K562 (cell line): ENCODE results near the gene PHACTR3. TPM values are rescaled to one million over a fixed set of nuclear protein-coding genes. Genes with fewer than 3 reads are reported as not detected.

Experiments used
- ATAC-seq: fragments of 200-7000 bp; cut with Tn5 transposase; 3 replicates; pipeline ENCODE4 v1.9.1; 2020; ENCODE audit warnings: moderate library complexity
- BruUV-seq: library from RNA; stranded (reverse); fragments of 400-500 nt; replicated peaks from 2 replicates; lab custom pipeline; 2021; lab: Mats Ljungman, UMichigan
- CTCF ChIA-PET: fragments of 300-600 bp; formaldehyde crosslinking; extraction: SDS; loops from one replicate; lab custom pipeline; 2021; ENCODE audit warnings: low intra/inter-chr PET ratio; lab: Yijun Ruan, JAX
- POLR2A ChIA-PET: fragments of 300-600, 350-650 bp; sonication (Branson Sonifier 250); formaldehyde crosslinking; extraction: SDS; loops from one replicate; lab custom pipeline; 2021; ENCODE audit warnings: antibody characterized with exemption, inconsistent platforms; lab: Yijun Ruan, JAX
- DNase-seq, 4 experiments: peaks; one replicate each; pipeline versions ENCODE4 v3.0.0 to v3.0.0-alpha.2; 2011 to 2018; ENCODE audit warnings: low spot score in 3 of 4, mixed read lengths in 3 of 4; ENCODE audit errors: extremely low read depth in 1 of 4
- FAIRE-seq: peaks from 2 replicates; lab custom pipeline; 2011; peaks lifted over from hg19 to GRCh38; lab: Jason Lieb, UNC
- H2AFZ ChIP-seq: 2 replicates; pipeline ENCODE4 v1.6.0; 2011; ENCODE audit warnings: low read depth, low read length, control low read depth, inconsistent platforms
- H3K27ac ChIP-seq: fragments of 200-600 bp; 3 replicates; pipeline ENCODE4 v1.8.0; 2011; ENCODE audit warnings: low read depth, mild to moderate bottlenecking, control low read depth, inconsistent platforms, low read length, moderate library complexity, mixed read lengths; ENCODE audit errors: extremely low read depth
- H3K27me3 ChIP-seq, 2 experiments: fragments of 300-600 bp in 1 of 2; 2 replicates in 1 of 2; 3 replicates in 1 of 2; pipeline versions ENCODE4 v1.6.0 to v1.8.0; 2011; ENCODE audit warnings: inconsistent platforms in 2 of 2, low read length in 2 of 2, mild to moderate bottlenecking in 1 of 2, mixed read lengths in 1 of 2, moderate library complexity in 1 of 2; ENCODE audit not compliant: control insufficient read depth in 2 of 2, insufficient read depth in 2 of 2
- H3K36me3 ChIP-seq: fragments of 300-600 bp; 3 replicates; pipeline ENCODE4 v1.8.0; 2011; ENCODE audit warnings: mild to moderate bottlenecking, low read length, inconsistent platforms; ENCODE audit not compliant: control insufficient read depth, insufficient read depth
- H3K4me1 ChIP-seq, 2 experiments: fragments of 200-600 bp in 1 of 2; replicated peaks in 1 of 2; 2 replicates in 1 of 2; 3 replicates in 1 of 2; pipeline versions ENCODE4 v1.5.1 to v1.8.0; 2011; ENCODE audit warnings: inconsistent platforms in 2 of 2, low read length in 2 of 2, mild to moderate bottlenecking in 1 of 2, mixed read lengths in 1 of 2, moderate library complexity in 1 of 2; ENCODE audit not compliant: control insufficient read depth in 2 of 2, insufficient read depth in 2 of 2
- H3K4me2 ChIP-seq: 2 replicates; pipeline ENCODE4 v1.6.1; 2011; ENCODE audit warnings: low read length, control low read depth, inconsistent platforms, mixed read lengths; ENCODE audit not compliant: insufficient read depth
- H3K4me3 ChIP-seq: fragments of 200-600 bp; sonication (generic), shearing (Covaris generic); 2 replicates; pipeline ENCODE4 v1.5.1; 2016; ENCODE audit warnings: control low read depth, inconsistent platforms
- H3K79me2 ChIP-seq: fragments of 200-600 bp; 3 replicates; pipeline ENCODE4 v1.8.0; 2011; ENCODE audit warnings: low read length, inconsistent platforms; ENCODE audit not compliant: control insufficient read depth, insufficient read depth
- H3K9ac ChIP-seq, 2 experiments: 2 replicates each; pipeline versions ENCODE4 v1.6.0 to v1.6.1; 2011; ENCODE audit warnings: low read depth in 2 of 2, low read length in 2 of 2, control low read depth in 1 of 2, inconsistent platforms in 1 of 2, mild to moderate bottlenecking in 1 of 2, mixed read lengths in 1 of 2; ENCODE audit not compliant: insufficient read depth in 1 of 2
- H3K9me1 ChIP-seq: one replicate; pipeline ENCODE4 v1.6.0; 2011; ENCODE audit warnings: inconsistent platforms, mild to moderate bottlenecking, low read length, moderate library complexity; ENCODE audit not compliant: control insufficient read depth, insufficient read depth
- H3K9me3 ChIP-seq: replicated peaks from 2 replicates; pipeline ENCODE4 v1.5.1; 2011; ENCODE audit warnings: low read depth, low read length, inconsistent platforms; ENCODE audit not compliant: control insufficient read depth, insufficient read depth
- H4K20me1 ChIP-seq: replicated peaks from 2 replicates; pipeline ENCODE4 v1.6.1; 2011; ENCODE audit warnings: low read length, inconsistent platforms, mixed read lengths; ENCODE audit not compliant: control insufficient read depth, insufficient read depth
- BACH1 ChIP-seq: fragments of 200-800 bp; sonication (Bioruptor generic); IDR thresholded peaks from 2 replicates; pipeline ENCODE4 v1.6.1; 2016; ENCODE audit warnings: missing genetic modification characterization, missing compliant biosample characterization
- BRF2 ChIP-seq: IDR thresholded peaks from 3 replicates; pipeline ENCODE4 v1.6.1; 2011; ENCODE audit warnings: borderline replicate concordance, mild to moderate bottlenecking; ENCODE audit not compliant: insufficient read length, insufficient read depth
- JUNB ChIP-seq: fragments of 450-650 bp; formaldehyde crosslinking; conservative IDR thresholded peaks from 2 replicates; pipeline ENCODE4 v1.4.0; 2020; ENCODE audit warnings: mild to moderate bottlenecking
- MTA1 ChIP-seq: fragments of 450-650 bp; IDR thresholded peaks from 2 replicates; pipeline ENCODE4 v1.6.1; 2017; ENCODE audit warnings: borderline replicate concordance
- TAL1 ChIP-seq: fragments of 450-650 bp; IDR thresholded peaks from 2 replicates; pipeline ENCODE4 v1.6.1; 2016; ENCODE audit warnings: mild to moderate bottlenecking
- TEAD2 ChIP-seq: fragments of 450-650 bp; IDR thresholded peaks from 2 replicates; pipeline ENCODE4 v1.6.1; 2016; ENCODE audit warnings: missing genetic modification characterization, control low read depth, missing compliant biosample characterization
- ZBTB2 ChIP-seq: fragments of 450-650 bp; IDR thresholded peaks from 2 replicates; pipeline ENCODE4 v1.6.1; 2016; ENCODE audit warnings: antibody characterized with exemption
- ZEB2 ChIP-seq: fragments of 450-650 bp; IDR thresholded peaks from 2 replicates; pipeline ENCODE4 v1.6.1; 2016
- ZNF175 ChIP-seq: fragments of 200-800 bp; sonication (Bioruptor generic); IDR thresholded peaks from 2 replicates; pipeline ENCODE4 v1.6.1; 2016; ENCODE audit warnings: low read depth, mild to moderate bottlenecking, missing genetic modification characterization, missing compliant biosample characterization
- ZNF282 ChIP-seq: sonication (generic); formaldehyde crosslinking; IDR thresholded peaks from 2 replicates; pipeline ENCODE4 v1.8.1; 2023; ENCODE audit warnings: missing genetic modification reagents
- ZNF764 ChIP-seq: fragments of 250-450 bp; sonication (Bioruptor Pico); IDR thresholded peaks from 2 replicates; pipeline ENCODE4 v1.4.0; 2020; ENCODE audit warnings: low read depth, mild to moderate bottlenecking, moderate library complexity
- WGBS: fragments of 100-300 bp; shearing (Covaris generic); methylation state at CpG from one replicate; pipeline ENCODE4 v1.1.6; 2016; ENCODE audit warnings: low coverage, mixed read lengths; ENCODE audit not compliant: insufficient coverage; ENCODE audit errors: missing lambda C conversion rate; 5-methylcytosine and 5-hydroxymethylcytosine counted together
- in situ Hi-C: fragments of 300-500 bp; cut with MboI; formaldehyde crosslinking; loops from 4 replicates; pipeline ENCODE4 v1.15.0; 2018; ENCODE audit warnings: inconsistent platforms, mixed read lengths
- intact Hi-C: fragments of 100-400 bp; cut with micrococcal nuclease; formaldehyde crosslinking; loops from 2 replicates; pipeline ENCODE4 v1.14.2; 2022
- polyA plus RNA-seq, 8 experiments: library from polyadenylated mRNA; depleted of rRNA in 4 of 8; stranded (reverse) in 5 of 8; unstranded in 3 of 8; fragments of >200 nt; fragmentation: Nextera tagmentation in 2 of 8; fragmentation: Illumina TruSeq in 1 of 8; extraction: Ambion mirVana in 2 of 8; extraction: Trizol in 1 of 8; gene quantifications; 2 replicates each; pipeline versions ENCODE4 v1.2.1 to v1.2.3, GENCODE V29; 2011 to 2014; ENCODE audit warnings: inconsistent platforms in 1 of 8, missing spikeins in 1 of 8
- total RNA-seq, 7 experiments: library from RNA; depleted of rRNA in 6 of 7; stranded (reverse); fragments of >200 nt in 6 of 7; fragmentation: Illumina TruSeq in 2 of 7; extraction: Trizol in 2 of 7; gene quantifications; 2 replicates each; pipeline versions ENCODE4 v1.2.1 to v1.2.3, GENCODE V29; 2011 to 2021; ENCODE audit warnings: low replicate concordance in 1 of 7

Gene PHACTR3
- total and polyA plus RNA-seq, 9 of the 15 experiments (the other 6 are each of a cell fraction or from before 2014, with no cell fraction given), result not detected

- ChIA-PET POLR2A (no interaction called here), CTCF (no interaction called here)
- FAIRE-seq (no peak), DNase-seq (no peak), ATAC-seq (no peak)
- in situ Hi-C loops (no loop called here), intact Hi-C loops (no loop called here)
- H3K4me2 ChIP-seq, result no peak overlapping the region
- H2AFZ ChIP-seq, result no peak overlapping the region
- no peaks in the 10 kb centered on the region for H4K20me1 ChIP-seq
- no peaks in the 10 kb centered on the region for H3K36me3 ChIP-seq
- TF ChIP-seq ZNF764 (CRISPR knock-in tag) (no peak), ZNF282 (CRISPR knock-in tag) (no peak), BACH1 (tag) (no peak), BRF2 (no peak), JUNB (CRISPR knock-in tag) (no peak), TEAD2 (tag) (no peak), ZBTB2 (no peak), TAL1 (no peak), ZNF175 (no peak), ZEB2 (no peak), MTA1 (no peak)
- H3K9me1 ChIP-seq, result no peaks in the 10 kb centered on the region
- H3K4me3 ChIP-seq, result no peak overlapping the region
- no peaks in the 10 kb centered on the region for H3K9me3 ChIP-seq
- no peaks in the 10 kb centered on the region for H3K79me2 ChIP-seq
- 0% methylated on average over 7 of the region's 7 CpGs for WGBS
- no peak overlapping the region for H3K27ac ChIP-seq
- H3K4me1 ChIP-seq, result no peaks in the 10 kb centered on the region
- H3K9ac ChIP-seq, result no peak overlapping the region
- BruUV-seq, result no TSS peak
- no peaks in the 10 kb centered on the region; a peak in 1 of 5 replicates for H3K27me3 ChIP-seq
These were observed 84.7 kb downstream of the PHACTR3 start for GRCh38 chr20:59688999-59689398.
